Neural progenitor cell (in vitro differentiated cells): ENCODE data around the gene NUDT22. TPM values are rescaled to one million over a fixed set of nuclear protein-coding genes. Genes with fewer than 3 reads are reported as not detected.

Source experiments
- DNase-seq: peaks from one replicate; pipeline ENCODE4 v3.0.0-alpha.2; 2016; ENCODE audit warnings: low spot score
- H2AFZ ChIP-seq: fragments of 200-600 bp; sonication (generic); replicated peaks from 2 replicates; pipeline ENCODE4 v1.6.1; 2016; ENCODE audit warnings: antibody characterized with exemption
- H3F3A ChIP-seq: fragments of 200-600 bp; sonication (generic); 2 replicates; pipeline ENCODE4 v1.6.1; 2016; ENCODE audit warnings: antibody characterized with exemption, low read depth
- H3K27ac ChIP-seq: fragments of 200-600 bp; sonication (generic); 2 replicates; pipeline ENCODE4 v1.5.1; 2016; ENCODE audit warnings: mild to moderate bottlenecking
- H3K27me3 ChIP-seq: fragments of 200-600 bp; sonication (generic); 2 replicates; pipeline ENCODE4 v1.6.1; 2016; ENCODE audit warnings: mild to moderate bottlenecking, moderate library complexity
- H3K36me3 ChIP-seq: fragments of 200-600 bp; sonication (generic); 2 replicates; pipeline ENCODE4 v1.5.1; 2016
- H3K4me1 ChIP-seq: fragments of 200-600 bp; sonication (generic); 2 replicates; pipeline ENCODE4 v1.6.1; 2016; ENCODE audit warnings: mixed run types
- H3K4me2 ChIP-seq: fragments of 200-600 bp; sonication (generic); 2 replicates; pipeline ENCODE4 v1.6.1; 2016
- H3K4me3 ChIP-seq: fragments of 200-600 bp; sonication (generic); 2 replicates; pipeline ENCODE4 v1.5.1; 2016
- H3K79me2 ChIP-seq: fragments of 200-600 bp; sonication (generic); 2 replicates; pipeline ENCODE4 v1.6.1; 2016; ENCODE audit warnings: low read depth
- H3K9ac ChIP-seq: fragments of 200-600 bp; sonication (generic); 2 replicates; pipeline ENCODE4 v1.6.1; 2016
- H3K9me3 ChIP-seq: fragments of 200-600 bp; sonication (generic); 2 replicates; pipeline ENCODE4 v1.5.1; 2016; ENCODE audit warnings: low read depth
- H4K20me1 ChIP-seq: fragments of 200-600 bp; sonication (generic); 2 replicates; pipeline ENCODE4 v1.6.1; 2016; ENCODE audit warnings: low read depth
- H3K27ac Mint-ChIP-seq: 3 replicates; pipeline ENCODE4 v1.8.0; 2021; ENCODE audit warnings: mixed read lengths
- H3K27me3 Mint-ChIP-seq: 2 replicates; pipeline ENCODE4 v1.8.0; 2022; ENCODE audit warnings: low read depth, mild to moderate bottlenecking, inconsistent platforms, moderate library complexity, mixed read lengths; ENCODE audit not compliant: insufficient read depth
- H3K36me3 Mint-ChIP-seq: 3 replicates; pipeline ENCODE4 v1.8.0; 2021; ENCODE audit warnings: mixed read lengths
- H3K4me1 Mint-ChIP-seq: 3 replicates; pipeline ENCODE4 v1.8.0; 2021; ENCODE audit warnings: mixed read lengths
- H3K4me3 Mint-ChIP-seq: 3 replicates; pipeline ENCODE4 v1.8.0; 2021; ENCODE audit warnings: mild to moderate bottlenecking, moderate library complexity, mixed read lengths
- H3K9me3 Mint-ChIP-seq: 3 replicates; pipeline ENCODE4 v1.8.0; 2020; ENCODE audit warnings: mixed read lengths
- EZH2 ChIP-seq: fragments of 200-600 bp; sonication (generic); IDR thresholded peaks from 2 replicates; pipeline ENCODE4 v1.6.1; 2017; ENCODE audit warnings: antibody characterized with exemption, mild to moderate bottlenecking, moderate library complexity
- EZH2phosphoT487 ChIP-seq: fragments of 200-600 bp; sonication (generic); IDR thresholded peaks from 2 replicates; pipeline ENCODE4 v1.6.1; 2017; ENCODE audit warnings: antibody characterized with exemption
- total RNA-seq: library from RNA; depleted of rRNA; stranded (reverse); fragments of >200 nt; gene quantifications from 2 replicates; pipeline ENCODE4 v1.2.3, GENCODE V29; 2015; ENCODE audit warnings: low replicate concordance
- TF ChIP-seq, protein P1 (sequence below): fragments of 200-600 bp; sonication (generic); IDR thresholded peaks from 2 replicates; pipeline ENCODE4 v1.5.1; 2017; ENCODE audit warnings: antibody characterized with exemption, mild to moderate bottlenecking

NUDT22 gene
- total RNA-seq, 1 donor from 2014 or later = 23.5 TPM

DNA sequence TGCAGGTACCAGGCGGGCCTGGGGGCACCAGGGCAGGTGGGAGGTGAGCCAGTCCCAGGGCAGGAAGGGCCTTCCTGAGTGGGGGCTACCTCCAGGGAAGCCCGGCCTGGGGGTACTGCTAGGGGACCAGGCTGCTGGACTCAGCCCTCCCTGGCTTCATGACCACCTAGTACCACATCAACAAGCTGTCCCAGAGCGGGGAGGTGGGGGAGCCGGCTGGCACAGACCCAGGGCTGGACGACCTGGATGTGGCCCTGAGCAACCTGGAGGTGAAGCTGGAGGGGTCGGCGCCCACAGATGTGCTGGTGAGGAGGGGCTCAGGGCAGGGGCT is 6.8 kb upstream of the NUDT22 start:
- no peaks in the 10 kb centered on the region for H3K9me3 ChIP-seq
- no peaks in the 10 kb centered on the region for H3K27me3 ChIP-seq
- no peak overlapping the region for H3K27ac ChIP-seq
- no peak overlapping the region for H3K4me2 ChIP-seq
- H3K27ac Mint-ChIP-seq = no peak overlapping the region
- DNase-seq = no peak
- H3K4me1 Mint-ChIP-seq = peaks cover 3% of the 10 kb centered on the region
- TF ChIP-seq, protein P1, sequence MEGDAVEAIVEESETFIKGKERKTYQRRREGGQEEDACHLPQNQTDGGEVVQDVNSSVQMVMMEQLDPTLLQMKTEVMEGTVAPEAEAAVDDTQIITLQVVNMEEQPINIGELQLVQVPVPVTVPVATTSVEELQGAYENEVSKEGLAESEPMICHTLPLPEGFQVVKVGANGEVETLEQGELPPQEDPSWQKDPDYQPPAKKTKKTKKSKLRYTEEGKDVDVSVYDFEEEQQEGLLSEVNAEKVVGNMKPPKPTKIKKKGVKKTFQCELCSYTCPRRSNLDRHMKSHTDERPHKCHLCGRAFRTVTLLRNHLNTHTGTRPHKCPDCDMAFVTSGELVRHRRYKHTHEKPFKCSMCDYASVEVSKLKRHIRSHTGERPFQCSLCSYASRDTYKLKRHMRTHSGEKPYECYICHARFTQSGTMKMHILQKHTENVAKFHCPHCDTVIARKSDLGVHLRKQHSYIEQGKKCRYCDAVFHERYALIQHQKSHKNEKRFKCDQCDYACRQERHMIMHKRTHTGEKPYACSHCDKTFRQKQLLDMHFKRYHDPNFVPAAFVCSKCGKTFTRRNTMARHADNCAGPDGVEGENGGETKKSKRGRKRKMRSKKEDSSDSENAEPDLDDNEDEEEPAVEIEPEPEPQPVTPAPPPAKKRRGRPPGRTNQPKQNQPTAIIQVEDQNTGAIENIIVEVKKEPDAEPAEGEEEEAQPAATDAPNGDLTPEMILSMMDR = no peak
- no peaks in the 10 kb centered on the region for H3K36me3 ChIP-seq
- H3K4me1 ChIP-seq = no peaks in the 10 kb centered on the region
- H3F3A ChIP-seq = no peaks in the 10 kb centered on the region
- H3K4me3 Mint-ChIP-seq = no peak overlapping the region
- H3K4me3 ChIP-seq = no peak overlapping the region
- H3K9ac ChIP-seq = no peak overlapping the region
- no peaks in the 10 kb centered on the region for H3K79me2 ChIP-seq
- no peaks in the 10 kb centered on the region for H4K20me1 ChIP-seq
- H3K27me3 Mint-ChIP-seq = no peaks in the 10 kb centered on the region
- H3K36me3 Mint-ChIP-seq = peaks cover 5% of the 10 kb centered on the region
- H3K9me3 Mint-ChIP-seq = no peaks in the 10 kb centered on the region
- no peak overlapping the region for H2AFZ ChIP-seq

DNA sequence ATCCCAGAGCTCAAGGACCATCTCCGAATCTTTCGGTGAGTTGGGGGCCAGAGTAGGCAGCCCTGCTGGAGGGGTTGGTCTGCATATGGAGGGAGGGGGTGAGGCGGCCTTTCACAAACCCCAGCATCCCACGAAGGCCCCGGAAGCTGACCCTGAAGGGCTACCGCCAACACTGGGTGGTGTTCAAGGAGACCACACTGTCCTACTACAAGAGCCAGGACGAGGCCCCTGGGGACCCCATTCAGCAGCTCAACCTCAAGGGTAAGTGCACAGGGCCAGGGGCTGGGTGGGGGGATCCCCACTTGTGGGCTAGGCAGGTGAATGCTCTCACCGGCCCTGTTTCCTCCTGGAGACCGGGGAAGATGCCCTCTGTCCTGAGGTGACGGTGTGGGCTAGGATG is 6.3 kb upstream of the NUDT22 start:
- no peaks in the 10 kb centered on the region for H3K36me3 ChIP-seq
- no peak for TF ChIP-seq EZH2
- Mint-ChIP-seq H3K27ac (no peak overlapping the region), H3K4me3 (no peak overlapping the region), H3K4me1 (peaks cover 3% of the 10 kb centered on the region), H3K36me3 (peaks cover 5% of the 10 kb centered on the region), H3K9me3 (no peaks in the 10 kb centered on the region), H3K27me3 (no peaks in the 10 kb centered on the region)
- no peak overlapping the region for H3K4me3 ChIP-seq
- no peaks in the 10 kb centered on the region for H3K9me3 ChIP-seq
- H3F3A ChIP-seq = peaks cover under 1% of the 10 kb centered on the region
- H3K9ac ChIP-seq = no peak overlapping the region
- H3K27me3 ChIP-seq = no peaks in the 10 kb centered on the region
- peak; percentile 1 for DNase-seq
- H3K27ac ChIP-seq = no peak overlapping the region
- H2AFZ ChIP-seq = no peak overlapping the region
- H3K79me2 ChIP-seq = no peaks in the 10 kb centered on the region
- no peaks in the 10 kb centered on the region for H3K4me1 ChIP-seq
- no peaks in the 10 kb centered on the region for H4K20me1 ChIP-seq
- H3K4me2 ChIP-seq = no peak overlapping the region

DNA sequence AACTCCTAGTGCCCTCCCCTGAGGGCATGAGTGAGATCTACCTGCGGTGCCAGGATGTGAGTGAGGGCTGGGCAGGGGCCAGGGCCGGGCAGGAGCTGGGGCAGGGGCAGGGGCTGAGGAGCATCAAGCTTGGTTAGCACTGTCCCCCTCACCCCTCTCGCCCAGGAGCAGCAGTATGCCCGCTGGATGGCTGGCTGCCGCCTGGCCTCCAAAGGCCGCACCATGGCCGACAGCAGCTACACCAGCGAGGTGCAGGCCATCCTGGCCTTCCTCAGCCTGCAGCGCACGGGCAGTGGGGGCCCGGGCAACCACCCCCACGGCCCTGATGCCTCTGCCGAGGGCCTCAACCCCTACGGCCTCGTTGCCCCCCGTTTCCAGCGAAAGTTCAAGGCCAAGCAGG is 5.8 kb upstream of the NUDT22 start:
- no peak overlapping the region for H3K27ac ChIP-seq
- no peak overlapping the region for H3K27ac Mint-ChIP-seq

DNA sequence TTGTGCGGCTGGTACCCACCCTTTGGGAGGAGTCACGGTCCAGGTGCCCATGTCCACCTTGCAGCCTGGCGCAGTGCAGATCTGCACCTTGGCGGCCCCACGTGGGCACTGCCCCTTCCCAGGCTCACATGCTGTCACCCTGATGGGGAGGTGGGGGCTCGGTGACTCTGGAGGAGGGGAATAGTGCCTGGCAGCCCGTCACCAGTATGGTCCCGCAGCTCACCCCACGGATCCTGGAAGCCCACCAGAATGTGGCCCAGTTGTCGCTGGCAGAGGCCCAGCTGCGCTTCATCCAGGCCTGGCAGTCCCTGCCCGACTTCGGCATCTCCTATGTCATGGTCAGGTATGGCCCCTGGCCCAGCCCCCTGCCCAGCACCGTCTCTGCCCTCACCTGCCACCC is 5.3 kb upstream of the NUDT22 start:
- no peaks in the 10 kb centered on the region for H3K27me3 Mint-ChIP-seq
- Histone ChIP-seq H3K27ac (no peak overlapping the region), H3K9ac (no peak overlapping the region), H3K27me3 (no peaks in the 10 kb centered on the region), H3K4me2 (no peak overlapping the region), H4K20me1 (no peaks in the 10 kb centered on the region), H2AFZ (no peak overlapping the region), H3K36me3 (no peaks in the 10 kb centered on the region), H3K9me3 (no peaks in the 10 kb centered on the region), H3F3A (peaks cover 9% of the 10 kb centered on the region), H3K4me1 (peaks cover 4% of the 10 kb centered on the region), H3K4me3 (no peak overlapping the region), H3K79me2 (no peaks in the 10 kb centered on the region)
- peaks cover 11% of the 10 kb centered on the region for H3K4me1 Mint-ChIP-seq
- no peak for TF ChIP-seq EZH2
- TF ChIP-seq EZH2phosphoT487 = no peak
- TF ChIP-seq, protein P1 = no peak
- DNase-seq = no peak
- no peak overlapping the region for H3K4me3 Mint-ChIP-seq
- peaks cover 1% of the 10 kb centered on the region for H3K36me3 Mint-ChIP-seq
- no peaks in the 10 kb centered on the region for H3K9me3 Mint-ChIP-seq
- H3K27ac Mint-ChIP-seq = no peak overlapping the region

More for the DNA sequence above, 5.8 kb upstream of the NUDT22 start:
- no peak overlapping the region for H3K4me3 ChIP-seq
- no peaks in the 10 kb centered on the region for H3K27me3 ChIP-seq
- H3K9me3 ChIP-seq = no peaks in the 10 kb centered on the region
- DNase-seq = peak; percentile 0
- Mint-ChIP-seq H3K36me3 (peaks cover 2% of the 10 kb centered on the region), H3K4me1 (peaks cover 9% of the 10 kb centered on the region), H3K9me3 (no peaks in the 10 kb centered on the region), H3K4me3 (no peak overlapping the region), H3K27me3 (no peaks in the 10 kb centered on the region)
- no peaks in the 10 kb centered on the region for H3K79me2 ChIP-seq
- no peak overlapping the region for H3K4me2 ChIP-seq
- no peak overlapping the region for H2AFZ ChIP-seq
- H3K4me1 ChIP-seq = peaks cover 3% of the 10 kb centered on the region
- no peaks in the 10 kb centered on the region for H3K36me3 ChIP-seq
- no peak for TF ChIP-seq EZH2phosphoT487
- TF ChIP-seq, protein P1 = no peak
- TF ChIP-seq EZH2 = no peak
- H3F3A ChIP-seq = peaks cover 5% of the 10 kb centered on the region
- no peak overlapping the region for H3K9ac ChIP-seq
- no peaks in the 10 kb centered on the region for H4K20me1 ChIP-seq
